GM12878 (cell line): ENCODE measurements around the gene PPM1E. TPM values are rescaled to one million over a fixed set of nuclear protein-coding genes. Genes with fewer than 3 reads are reported as not detected.
A peak's percentile ranks its signal among the peaks of the same experiment; 100 is the strongest.

Source experiments
- ATAC-seq: fragments of 200-7000 bp; cut with Tn5 transposase; 3 replicates; pipeline ENCODE4 v1.9.1; 2020; ENCODE audit warnings: mild to moderate bottlenecking, moderate library complexity
- BruUV-seq: library from RNA; stranded (reverse); fragments of 400-500 nt; replicated peaks from 2 replicates; lab custom pipeline; 2021; lab: Mats Ljungman, UMichigan
- CTCF ChIA-PET: fragments of 300-600 bp; sonication (Branson Sonifier 250); formaldehyde crosslinking; extraction: SDS; loops from one replicate; lab custom pipeline; 2021; ENCODE audit warnings: inconsistent platforms; lab: Yijun Ruan, JAX
- POLR2A ChIA-PET: fragments of 350-600 bp; formaldehyde crosslinking; extraction: SDS; loops from one replicate; lab custom pipeline; 2021; ENCODE audit warnings: inconsistent platforms; lab: Charles Lee
- RAD21 ChIA-PET: fragments of 300-600 bp; sonication (Branson Sonifier 250); formaldehyde crosslinking; loops from one replicate; lab custom pipeline; 2023; ENCODE audit warnings: antibody characterized with exemption; ENCODE audit not compliant: unreplicated experiment; lab: Charles Lee
- SMC1A ChIA-PET: fragments of 300-600 bp; sonication (Branson Sonifier 250); formaldehyde crosslinking; loops from one replicate; lab custom pipeline; 2023; ENCODE audit not compliant: unreplicated experiment, uncharacterized antibody; lab: Charles Lee
- DNase-seq: peaks from one replicate; pipeline ENCODE4 v3.0.0-alpha.2; 2011; ENCODE audit warnings: low read depth, low spot score
- FAIRE-seq: peaks from 3 replicates; lab custom pipeline; 2011; peaks lifted over from hg19 to GRCh38; lab: Jason Lieb, UNC
- H2AFZ ChIP-seq: 2 replicates; pipeline ENCODE4 v1.6.0; 2011; ENCODE audit warnings: low read depth, low read length, control low read depth; ENCODE audit not compliant: control insufficient read depth
- H3K27ac ChIP-seq: 2 replicates; pipeline ENCODE4 v1.5.1; 2011; ENCODE audit warnings: control low read depth; ENCODE audit not compliant: control insufficient read depth, insufficient read depth
- H3K27me3 ChIP-seq, 2 experiments: replicated peaks in 1 of 2; 2 replicates each; pipeline versions ENCODE4 v1.6.0 to v1.6.1; 2011; ENCODE audit warnings: low read length in 1 of 2; ENCODE audit not compliant: control insufficient read depth in 2 of 2, insufficient read depth in 2 of 2
- H3K36me3 ChIP-seq, 2 experiments: 2 replicates each; pipeline ENCODE4 v1.5.1; 2011; ENCODE audit warnings: low read length in 1 of 2; ENCODE audit not compliant: control insufficient read depth in 2 of 2, insufficient read depth in 2 of 2
- H3K4me1 ChIP-seq: 2 replicates; pipeline ENCODE4 v1.6.1; 2011; ENCODE audit warnings: mild to moderate bottlenecking, low read length, moderate library complexity, mixed read lengths; ENCODE audit not compliant: control insufficient read depth, insufficient read depth
- H3K4me2 ChIP-seq: 2 replicates; pipeline ENCODE4 v1.6.0; 2011; ENCODE audit warnings: control low read depth; ENCODE audit not compliant: control insufficient read depth, insufficient read depth
- H3K4me3 ChIP-seq: fragments of 200-600 bp; sonication (generic); 2 replicates; pipeline ENCODE4 v1.5.1; 2016
- H3K79me2 ChIP-seq: 2 replicates; pipeline ENCODE4 v1.6.0; 2011; ENCODE audit warnings: low read length; ENCODE audit not compliant: control insufficient read depth, insufficient read depth
- H3K9ac ChIP-seq: 2 replicates; pipeline ENCODE4 v1.8.0; 2011; ENCODE audit warnings: low read length, control low read depth, mixed read lengths; ENCODE audit not compliant: control insufficient read depth, insufficient read depth
- H3K9me3 ChIP-seq: replicated peaks from 3 replicates; pipeline ENCODE4 v1.5.1; 2011; ENCODE audit warnings: mild to moderate bottlenecking, low read length; ENCODE audit not compliant: control insufficient read depth, insufficient read depth
- H4K20me1 ChIP-seq: 2 replicates; pipeline ENCODE4 v1.6.0; 2011; ENCODE audit not compliant: control insufficient read depth, insufficient read depth
- BHLHE40 ChIP-seq, 2 experiments: fragments of 450-650 bp in 1 of 2; IDR thresholded peaks; 2 replicates each; pipeline ENCODE4 v1.6.1; 2011 to 2017; ENCODE audit warnings: low read depth in 2 of 2, borderline replicate concordance in 1 of 2, improper control_type of control experiment in 1 of 2, low read length in 1 of 2, mild to moderate bottlenecking in 1 of 2
- ETV6 ChIP-seq, 2 experiments: fragments of 450-650 bp in 1 of 2; IDR thresholded peaks in 1 of 2; conservative IDR thresholded peaks in 1 of 2; 2 replicates each; pipeline ENCODE4 v1.6.1; 2014; ENCODE audit warnings: antibody characterized with exemption in 1 of 2, borderline replicate concordance in 1 of 2, low read depth in 1 of 2, mild to moderate bottlenecking in 1 of 2, moderate library complexity in 1 of 2
- IKZF2 ChIP-seq, 2 experiments: fragments of 450-650 bp; IDR thresholded peaks; 2 replicates each; pipeline ENCODE4 v1.6.1; 2017; ENCODE audit warnings: mild to moderate bottlenecking in 2 of 2, moderate library complexity in 2 of 2
- MTA3 ChIP-seq: IDR thresholded peaks from 2 replicates; pipeline ENCODE4 v1.6.1; 2012; ENCODE audit warnings: low read length, inconsistent platforms, borderline replicate concordance
- NKRF ChIP-seq: fragments of 450-650 bp; conservative IDR thresholded peaks from 2 replicates; pipeline ENCODE4 v1.6.1; 2017; ENCODE audit warnings: mild to moderate bottlenecking, moderate library complexity
- RAD51 ChIP-seq: fragments of 450-650 bp; IDR thresholded peaks from 2 replicates; pipeline ENCODE4 v1.6.1; 2016; ENCODE audit warnings: moderate library complexity, mild to moderate bottlenecking, inconsistent platforms
- WGBS: methylation state at CpG from one replicate; pipeline ENCODE4 v1.1.6; 2016; ENCODE audit warnings: low lambda C conversion rate; ENCODE audit not compliant: insufficient replicate concordance, insufficient coverage; ENCODE audit errors: missing lambda C conversion rate; 5-methylcytosine and 5-hydroxymethylcytosine counted together
- in situ Hi-C: fragments of 300-500 bp; cut with MboI; formaldehyde crosslinking; loops from 9 replicates; pipeline ENCODE4 v1.14.3; 2018; ENCODE audit warnings: mixed read lengths
- intact Hi-C: fragments of 100-400 bp; cut with micrococcal nuclease; formaldehyde crosslinking; loops from one replicate; pipeline ENCODE4 v1.14.2; 2022; ENCODE audit not compliant: unreplicated experiment
- polyA plus RNA-seq, 11 experiments: library from polyadenylated mRNA; depleted of rRNA in 4 of 11; unstranded in 6 of 11; stranded (reverse) in 5 of 11; fragments of >200 nt; fragmentation: Nextera tagmentation in 4 of 11; fragmentation: Illumina TruSeq in 1 of 11; extraction: Ambion mirVana in 4 of 11; extraction: Trizol in 1 of 11; gene quantifications; 1 replicate in 1 of 11; 2 replicates in 10 of 11; pipeline versions ENCODE4 v1.2.1 to v1.2.3, GENCODE V29; 2011 to 2016; ENCODE audit warnings: inconsistent platforms in 2 of 11, missing spikeins in 2 of 11, low read depth in 1 of 11
- total RNA-seq, 4 experiments: library from RNA; depleted of rRNA in 3 of 4; stranded (reverse); fragments of >200 nt in 3 of 4; fragmentation: Illumina TruSeq in 1 of 4; extraction: Trizol in 1 of 4; gene quantifications; 2 replicates each; pipeline versions ENCODE4 v1.2.1 to v1.2.3, GENCODE V29; 2013 to 2021

The PPM1E gene
- total and polyA plus RNA-seq, 10 of the 15 experiments (the other 5 are each of a cell fraction or from before 2014, with no cell fraction given): 0.07 to 0.28 (median 0.16) TPM

DNA sequence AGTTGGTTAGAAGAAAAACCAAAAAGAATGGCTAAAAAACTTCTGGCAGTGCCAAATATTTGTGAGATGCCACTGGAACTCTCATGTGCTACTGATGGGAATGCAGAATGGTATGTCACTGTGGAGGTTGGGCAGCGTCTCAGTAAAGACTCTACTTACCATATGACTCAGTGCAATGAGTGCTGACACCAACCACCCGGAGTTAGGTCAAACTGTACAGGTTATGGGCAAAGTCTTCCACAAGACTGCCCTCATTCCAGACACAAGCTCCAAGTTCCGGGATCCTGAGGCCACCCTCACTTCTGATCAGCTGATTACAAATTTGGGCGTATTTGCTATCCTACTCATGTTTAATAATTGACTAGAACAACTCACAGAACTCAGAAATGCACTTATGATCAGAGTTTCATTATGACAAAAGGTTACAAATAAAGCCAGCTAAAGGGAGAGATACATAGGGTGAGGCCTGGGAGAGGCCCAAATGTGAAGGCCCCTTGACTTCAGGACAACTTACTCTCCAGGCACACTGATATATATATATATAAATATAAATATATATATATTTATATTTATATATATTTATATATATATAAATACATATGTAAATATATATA, 236.2 kb downstream of the PPM1E start (continued):
- TF ChIP-seq NKRF (0 out of 2 replicates have a peak, but pooled peaks have one; percentile 23), RAD51 (peak; percentile 64), IKZF2 (IDR thresholded peaks at IDR 0.05) (peak; percentile 66 to 74; a peak in 3 of 4 replicates), BHLHE40 (IDR thresholded peaks at IDR 0.05; ENCODE audit: borderline replicate concordance in 1 of 2, low read depth in 2 of 2, low read length in 1 of 2) (0 out of 4 replicates have a peak, but pooled peaks of 1 of the 2 experiments have one; percentile 8)

- intact Hi-C loops (no loop called here), in situ Hi-C loops (no loop called here)
- Histone ChIP-seq H3K4me1 (peaks cover 6% of the 10 kb centered on the region), H3K9me3 (no peaks in the 10 kb centered on the region), H2AFZ (no peak overlapping the region), H4K20me1 (no peaks in the 10 kb centered on the region), H3K27ac (no peak overlapping the region), H3K79me2 (no peaks in the 10 kb centered on the region), H3K4me2 (no peak overlapping the region), H3K36me3 (peaks cover 0 to 2% of the 10 kb centered on the region in 2 experiments; a peak in 2 of 4 replicates), H3K27me3 (no peaks in the 10 kb centered on the region), H3K9ac (no peak overlapping the region), H3K4me3 (no peak overlapping the region)
- RAD21 ChIA-PET: interaction anchor here (1.2 to 4.6 kb wide), 2 partner anchors 10 to 32 kb away, joined by 3 to 30 read pairs; no protein-coding TSS in a partner anchor
- POLR2A ChIA-PET: interaction anchor here (1.1 kb wide), 1 partner anchor 24 kb away, joined by 5 read pairs; no protein-coding TSS in a partner anchor
- FAIRE-seq (no peak), ATAC-seq (no peak), DNase-seq (no peak)
- CTCF ChIA-PET: interaction anchor here (1.4 to 3.3 kb wide), 2 partner anchors 18 to 28 kb away, joined by 3 to 12 read pairs; no protein-coding TSS in a partner anchor
- TF ChIP-seq ETV6 (conservative IDR thresholded peaks at IDR 0.05 in 1 of 2, IDR thresholded peaks at IDR 0.05 in 1 of 2; ENCODE audit: borderline replicate concordance in 1 of 2, low read depth in 1 of 2) (0 out of 4 replicates have a peak, but pooled peaks of 1 of the 2 experiments have one; percentile 7), MTA3 (no peak)
- 63% methylated on average over 5 of the region's 5 CpGs for WGBS
- BruUV-seq: no TSS peak
- SMC1A ChIA-PET: interaction anchor here (1.1 to 5.7 kb wide), 3 partner anchors 11 to 24 kb away, joined by 5 to 28 read pairs (median 5); no protein-coding TSS in a partner anchor
Observed at GRCh38 chr17:58993311-58993710, 237.7 kb downstream of the PPM1E start.
